Type B pancreatic cell (in vitro differentiated cells): ENCODE results near the gene WDR4. TPM values are rescaled to one million over a fixed set of nuclear protein-coding genes. Genes with fewer than 3 reads are reported as not detected.
"Not testable (repeated sequence)": the region's sequence is repeated elsewhere in the genome, so short reads cannot be mapped to it uniquely, and the experiment has no call there.

ENCODE experiments used
- DNase-seq: peaks from one replicate; pipeline ENCODE4 v3.0.0; 2021; ENCODE audit warnings: mixed read lengths; ENCODE audit not compliant: unreplicated experiment; ENCODE audit errors: extremely low spot score
- H3K27ac Mint-ChIP-seq: 2 replicates; pipeline ENCODE4 v1.8.0; 2021; ENCODE audit warnings: mild to moderate bottlenecking, mixed read lengths
- H3K27me3 Mint-ChIP-seq: 2 replicates; pipeline ENCODE4 v1.8.0; 2021; ENCODE audit warnings: mixed read lengths
- H3K36me3 Mint-ChIP-seq: 2 replicates; pipeline ENCODE4 v1.8.0; 2021; ENCODE audit warnings: mixed read lengths
- H3K4me1 Mint-ChIP-seq: one replicate; pipeline ENCODE4 v1.8.0; 2021; ENCODE audit warnings: mixed read lengths; ENCODE audit not compliant: unreplicated experiment
- H3K4me3 Mint-ChIP-seq: 2 replicates; pipeline ENCODE4 v1.8.0; 2021; ENCODE audit warnings: mild to moderate bottlenecking, mixed read lengths
- H3K9me3 Mint-ChIP-seq: 2 replicates; pipeline ENCODE4 v1.8.0; 2021; ENCODE audit warnings: mixed read lengths
- total RNA-seq: library from RNA; stranded (reverse); gene quantifications from 2 replicates; pipeline ENCODE4 v1.2.1, GENCODE V29; 2021; ENCODE audit warnings: low replicate concordance
- TF ChIP-seq, protein P1 (sequence below): fragments of 200-600 bp; sonication (generic); conservative IDR thresholded peaks from 2 replicates; pipeline ENCODE4 v1.5.0; 2021; ENCODE audit warnings: antibody characterized with exemption, mild to moderate bottlenecking

The WDR4 gene
- total RNA-seq, 1 donor from 2014 or later: 25.6 TPM

DNA sequence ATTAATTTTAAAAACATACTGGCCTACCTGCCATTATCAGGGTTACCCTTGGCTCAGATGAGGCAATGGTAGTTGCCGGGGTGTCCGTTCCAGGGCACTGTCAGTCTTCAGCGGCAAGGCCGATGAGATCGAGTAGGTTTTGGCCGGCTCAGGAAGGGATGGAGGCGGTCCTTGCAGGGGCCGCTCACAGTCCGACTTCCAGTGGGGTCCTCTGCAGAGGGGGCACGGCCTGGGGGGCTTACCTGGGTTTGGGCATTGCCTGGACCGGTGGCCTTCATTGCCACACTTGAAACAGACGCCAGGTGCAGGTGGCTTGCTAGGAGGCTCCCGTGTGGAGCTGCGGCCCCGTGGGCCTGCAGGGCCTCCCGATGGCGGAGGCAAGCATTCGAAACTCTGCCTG, 43.6 kb upstream of the WDR4 start:
- no peak overlapping the region for H3K4me3 Mint-ChIP-seq
- H3K36me3 Mint-ChIP-seq: peaks cover 4% of the 10 kb centered on the region
- no peaks in the 10 kb centered on the region for H3K27me3 Mint-ChIP-seq
- DNase-seq: no peak
- peaks cover 13% of the 10 kb centered on the region for H3K4me1 Mint-ChIP-seq
- no peak overlapping the region for H3K27ac Mint-ChIP-seq
- no peaks in the 10 kb centered on the region for H3K9me3 Mint-ChIP-seq
- TF ChIP-seq, protein P1, sequence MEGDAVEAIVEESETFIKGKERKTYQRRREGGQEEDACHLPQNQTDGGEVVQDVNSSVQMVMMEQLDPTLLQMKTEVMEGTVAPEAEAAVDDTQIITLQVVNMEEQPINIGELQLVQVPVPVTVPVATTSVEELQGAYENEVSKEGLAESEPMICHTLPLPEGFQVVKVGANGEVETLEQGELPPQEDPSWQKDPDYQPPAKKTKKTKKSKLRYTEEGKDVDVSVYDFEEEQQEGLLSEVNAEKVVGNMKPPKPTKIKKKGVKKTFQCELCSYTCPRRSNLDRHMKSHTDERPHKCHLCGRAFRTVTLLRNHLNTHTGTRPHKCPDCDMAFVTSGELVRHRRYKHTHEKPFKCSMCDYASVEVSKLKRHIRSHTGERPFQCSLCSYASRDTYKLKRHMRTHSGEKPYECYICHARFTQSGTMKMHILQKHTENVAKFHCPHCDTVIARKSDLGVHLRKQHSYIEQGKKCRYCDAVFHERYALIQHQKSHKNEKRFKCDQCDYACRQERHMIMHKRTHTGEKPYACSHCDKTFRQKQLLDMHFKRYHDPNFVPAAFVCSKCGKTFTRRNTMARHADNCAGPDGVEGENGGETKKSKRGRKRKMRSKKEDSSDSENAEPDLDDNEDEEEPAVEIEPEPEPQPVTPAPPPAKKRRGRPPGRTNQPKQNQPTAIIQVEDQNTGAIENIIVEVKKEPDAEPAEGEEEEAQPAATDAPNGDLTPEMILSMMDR: no peak

DNA sequence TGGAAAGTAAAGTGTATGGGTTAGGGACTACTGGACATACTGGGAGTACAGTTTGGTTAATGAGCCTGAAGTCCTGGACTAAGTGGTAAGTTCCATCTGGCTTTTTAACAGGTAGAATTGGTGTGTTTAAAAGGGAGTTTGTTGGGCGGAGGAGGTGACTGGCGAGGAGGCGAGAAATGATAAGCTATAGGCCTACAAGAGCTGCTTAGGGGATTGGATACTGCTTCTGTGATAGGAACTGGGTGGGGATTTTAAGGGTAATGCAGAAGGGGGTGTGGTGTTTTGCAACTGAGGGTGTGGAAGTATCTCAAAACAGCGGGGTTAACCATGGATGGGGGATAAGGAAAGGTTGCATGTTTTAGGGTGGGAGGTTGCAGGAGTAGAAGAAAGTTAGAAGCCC, 42.6 kb upstream of the WDR4 start:
- no peak for DNase-seq
- Mint-ChIP-seq H3K4me1 (peaks cover 13% of the 10 kb centered on the region), H3K27me3 (no peaks in the 10 kb centered on the region), H3K27ac (no peak overlapping the region), H3K9me3 (no peaks in the 10 kb centered on the region), H3K4me3 (no peak overlapping the region), H3K36me3 (peaks cover 4% of the 10 kb centered on the region)
- TF ChIP-seq, protein P1: no peak

DNA sequence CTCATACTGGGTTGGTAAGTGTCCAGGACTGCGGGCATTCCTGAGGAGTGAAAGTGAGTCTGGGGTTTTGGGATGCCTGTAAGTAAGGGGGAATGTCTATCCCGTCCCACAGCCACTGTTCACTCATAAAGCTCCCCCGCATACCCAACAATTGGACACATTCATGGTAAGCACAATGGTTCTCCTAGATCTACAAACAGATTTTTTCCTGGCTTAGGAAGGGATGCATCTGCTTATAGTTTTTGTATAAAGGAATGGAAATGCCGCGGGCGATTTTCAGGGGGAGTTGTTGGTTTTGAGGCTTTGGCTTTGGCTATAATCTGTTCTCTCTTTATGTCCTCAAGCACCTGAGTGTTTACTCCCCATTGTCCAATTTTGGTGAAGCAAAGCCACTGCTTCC, 39.0 kb upstream of the WDR4 start:
- no peaks in the 10 kb centered on the region for H3K4me1 Mint-ChIP-seq
- H3K27ac Mint-ChIP-seq: no peak overlapping the region
- H3K9me3 Mint-ChIP-seq: no peaks in the 10 kb centered on the region
- DNase-seq: no peak
- H3K27me3 Mint-ChIP-seq: no peaks in the 10 kb centered on the region
- peaks cover 7% of the 10 kb centered on the region for H3K36me3 Mint-ChIP-seq
- no peak overlapping the region for H3K4me3 Mint-ChIP-seq
- TF ChIP-seq, protein P1: no peak

DNA sequence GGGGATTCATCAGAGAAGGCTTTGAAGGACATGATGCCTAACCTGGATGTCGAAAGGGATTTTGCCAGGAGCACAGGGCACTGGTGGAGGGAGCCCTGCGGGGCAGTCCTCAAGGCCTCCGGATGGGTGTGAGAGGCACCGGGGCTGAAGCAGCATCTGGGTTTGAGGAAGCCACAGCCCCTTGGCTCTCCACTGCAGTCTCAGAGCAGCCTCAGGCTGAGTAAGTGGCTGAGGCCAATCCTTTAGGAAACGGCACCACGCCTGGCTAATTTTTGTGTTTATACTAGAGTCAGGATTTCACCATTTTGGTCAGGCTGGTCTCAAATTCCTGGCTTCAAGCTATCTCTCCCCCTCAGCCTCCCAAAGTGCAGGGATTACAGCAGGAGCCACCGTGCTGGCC, 34.1 kb upstream of the WDR4 start:
- DNase-seq: no peak
- no peaks in the 10 kb centered on the region for H3K27me3 Mint-ChIP-seq
- no peaks in the 10 kb centered on the region for H3K9me3 Mint-ChIP-seq
- TF ChIP-seq, protein P1: no peak
- no peak overlapping the region for H3K4me3 Mint-ChIP-seq
- H3K36me3 Mint-ChIP-seq: peaks cover 15% of the 10 kb centered on the region
- no peaks in the 10 kb centered on the region for H3K4me1 Mint-ChIP-seq
- H3K27ac Mint-ChIP-seq: no peak overlapping the region

DNA sequence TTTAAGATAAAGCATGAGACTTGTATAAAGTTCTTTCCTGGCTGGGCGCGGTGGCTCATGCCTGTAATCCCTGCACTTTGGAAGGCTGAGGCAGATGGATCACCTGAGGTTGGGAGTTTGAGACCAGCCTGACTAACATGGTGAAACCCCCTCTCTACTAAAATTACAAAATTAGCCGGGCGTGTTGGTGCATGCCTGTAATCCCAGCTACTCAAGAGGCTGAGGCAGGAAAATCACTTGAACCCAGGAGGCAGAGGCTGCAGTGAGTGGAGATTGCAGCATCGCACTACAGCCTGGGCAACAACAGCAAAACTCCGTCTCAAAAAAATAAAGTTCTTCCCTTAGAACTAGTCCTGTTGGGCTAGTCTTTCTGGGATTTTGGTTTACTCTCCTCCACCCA, 32.6 kb upstream of the WDR4 start:
- H3K4me3 Mint-ChIP-seq, DNase-seq, H3K4me1 Mint-ChIP-seq, H3K27me3 Mint-ChIP-seq, H3K27ac Mint-ChIP-seq, H3K9me3 Mint-ChIP-seq: not testable (repeated sequence)
- peaks cover 17% of the 10 kb centered on the region for H3K36me3 Mint-ChIP-seq

DNA sequence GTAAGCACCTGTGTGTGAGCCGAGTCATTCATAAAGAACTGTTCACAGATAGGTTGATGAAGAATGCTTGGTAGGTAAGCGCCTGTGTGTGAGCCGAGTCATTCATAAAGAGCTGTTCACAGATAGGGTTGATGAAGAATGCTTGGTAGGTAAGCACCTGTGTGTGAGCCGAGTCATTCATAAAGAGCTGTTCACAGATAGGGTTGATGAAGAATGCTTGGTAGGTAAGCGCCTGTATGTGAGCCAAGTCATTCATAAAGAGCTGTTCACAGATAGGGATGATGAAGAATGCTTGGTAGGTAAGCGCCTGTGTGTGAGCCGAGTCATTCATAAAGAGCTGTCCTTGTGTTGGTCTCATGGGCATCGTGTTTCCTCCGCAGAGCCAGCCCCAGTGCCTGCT, 29.1 kb upstream of the WDR4 start:
- H3K36me3 Mint-ChIP-seq: peaks cover 30% of the 10 kb centered on the region
- H3K27ac Mint-ChIP-seq, H3K4me1 Mint-ChIP-seq, H3K9me3 Mint-ChIP-seq, DNase-seq, H3K27me3 Mint-ChIP-seq, H3K4me3 Mint-ChIP-seq: not testable (repeated sequence)

DNA sequence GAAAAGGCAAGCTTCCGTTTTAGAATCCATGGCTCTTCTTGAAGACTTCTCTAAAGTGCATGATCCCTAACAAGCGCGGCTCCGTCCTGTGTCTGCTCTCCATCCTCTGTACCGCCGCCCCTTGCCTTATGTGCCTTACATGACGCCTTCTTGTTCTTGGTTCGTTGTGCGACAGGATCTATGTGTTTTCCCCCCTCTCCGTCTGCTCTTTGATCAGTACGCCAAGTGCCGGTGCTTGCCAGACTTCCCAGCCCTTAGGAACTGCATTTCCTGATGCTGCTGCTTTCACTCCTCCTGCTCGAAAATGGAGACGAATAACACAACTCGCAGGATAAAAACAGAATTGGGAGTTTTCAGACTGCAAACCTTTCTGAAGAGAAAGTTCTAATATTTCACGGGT, 26.9 kb upstream of the WDR4 start:
- TF ChIP-seq, protein P1: no peak
- Mint-ChIP-seq H3K4me1 (no peaks in the 10 kb centered on the region), H3K9me3 (no peaks in the 10 kb centered on the region), H3K27me3 (no peaks in the 10 kb centered on the region), H3K4me3 (no peak overlapping the region), H3K36me3 (peaks cover 29% of the 10 kb centered on the region), H3K27ac (no peak overlapping the region)
- no peak for DNase-seq
